NT2/D1 (cell line): ENCODE results near the gene PGC.

Source experiments
- SUZ12 ChIP-seq: IDR thresholded peaks from 2 replicates; pipeline ENCODE4 v1.6.1; 2011; ENCODE audit not compliant: insufficient read length, insufficient read depth; ENCODE audit errors: extremely low read depth
- YY1 ChIP-seq: IDR thresholded peaks from 2 replicates; pipeline ENCODE4 v1.6.1; 2011; ENCODE audit not compliant: insufficient read length, insufficient read depth
- ZNF274 ChIP-seq: IDR thresholded peaks from 2 replicates; pipeline ENCODE4 v1.6.1; 2011; ENCODE audit warnings: mild to moderate bottlenecking, low read depth, low read length

DNA sequence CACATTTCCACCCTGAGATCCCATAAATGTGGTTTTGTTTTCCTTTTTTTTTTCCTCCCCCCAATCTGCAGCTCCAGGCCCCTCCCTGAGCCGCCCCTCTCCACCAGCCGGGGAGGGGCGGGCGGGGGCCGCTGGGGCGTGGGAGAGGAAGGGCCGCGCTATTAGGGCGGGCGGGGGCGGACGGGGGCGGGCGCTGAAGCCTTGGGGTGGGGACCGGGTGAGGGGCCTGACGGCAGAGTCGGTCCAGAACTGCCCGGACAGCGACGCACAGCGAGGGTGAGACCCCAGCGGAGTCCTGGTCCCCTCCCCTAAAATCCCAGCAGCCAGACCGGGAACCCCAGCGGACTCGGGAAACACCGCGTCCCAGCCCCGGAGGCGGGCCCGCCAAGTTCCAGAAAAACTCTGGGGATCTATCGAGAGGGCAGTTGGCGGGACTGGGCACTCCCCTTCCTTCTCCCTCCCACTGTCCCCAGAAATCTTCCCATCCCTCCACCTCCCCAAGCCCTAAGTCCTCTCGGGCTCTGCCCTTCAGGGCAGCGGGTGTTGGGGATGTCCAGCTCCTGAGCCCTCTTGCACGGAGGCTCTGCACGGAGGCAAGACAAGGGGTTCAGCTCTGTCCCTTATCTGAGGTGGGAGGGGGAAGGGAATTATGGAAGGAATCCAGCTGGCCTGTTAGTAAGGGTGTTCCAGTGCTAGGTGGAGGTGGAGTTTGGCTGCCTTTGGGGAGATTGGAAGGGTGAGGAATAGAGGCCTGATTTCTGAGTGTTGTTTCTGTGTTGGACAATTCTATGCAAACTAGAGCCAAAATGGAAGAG is 33.6 kb upstream of the PGC start, which contains the start of gene PRICKLE4:
- no peak for TF ChIP-seq YY1
- no peak for TF ChIP-seq ZNF274
- TF ChIP-seq SUZ12: no peak
